Choroid plexus epithelial cell (primary cell): ENCODE data around the gene EXOC1.

Experiments used
- DNase-seq: peaks from one replicate; pipeline ENCODE4 v3.0.0-alpha.2; 2010; ENCODE audit warnings: low read depth
- H3K4me3 ChIP-seq: 2 replicates; pipeline ENCODE4 v1.5.1; 2011; ENCODE audit warnings: low read depth, mild to moderate bottlenecking, control low read depth, low read length, moderate library complexity
- TF ChIP-seq, protein P1 (sequence below): conservative IDR thresholded peaks from 2 replicates; pipeline ENCODE4 v1.5.1; 2011; ENCODE audit warnings: low read depth, mild to moderate bottlenecking, control low read depth, inconsistent platforms, low read length, moderate library complexity

The EXOC1 gene

DNA sequence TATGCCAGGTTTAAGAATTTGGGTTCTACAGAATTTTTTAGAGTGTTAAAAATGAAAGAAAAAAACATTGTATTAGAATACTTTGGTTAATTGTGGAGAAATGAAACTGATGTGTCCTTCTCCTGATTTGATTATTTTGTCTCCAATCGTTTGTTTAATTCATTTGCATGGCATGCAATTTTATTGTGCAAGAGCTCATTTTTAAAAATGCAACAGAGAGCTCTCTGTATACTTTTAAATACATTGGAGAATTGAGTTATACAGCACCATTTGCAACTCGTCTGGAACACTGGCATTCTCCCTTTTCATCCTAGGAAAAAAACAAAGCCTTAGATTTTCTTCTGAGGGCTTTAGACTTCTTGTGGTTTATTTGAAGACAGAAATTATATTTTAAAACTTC lies 33.2 kb upstream of the EXOC1 start:
- no peak for DNase-seq
- no peak overlapping the region for H3K4me3 ChIP-seq

DNA sequence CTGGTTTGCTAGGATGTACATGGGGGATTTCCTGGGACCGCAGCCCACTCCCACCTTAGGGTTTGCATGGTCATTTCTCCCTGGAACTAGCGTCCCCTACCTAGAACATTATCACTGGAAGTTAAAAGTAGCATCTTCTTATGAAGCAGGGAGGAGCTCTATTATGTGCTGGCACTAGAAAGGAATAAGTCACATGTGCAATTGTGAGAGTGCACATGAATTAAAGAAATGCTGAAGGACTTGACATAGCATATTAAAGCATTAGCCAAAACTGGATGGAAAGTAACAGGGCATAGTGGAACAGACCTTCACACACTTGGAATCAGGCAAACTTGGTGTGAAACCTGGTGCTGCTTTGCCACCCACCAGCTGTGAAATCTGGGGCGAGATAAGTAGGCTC lies 31.1 kb upstream of the EXOC1 start:
- TF ChIP-seq, protein P1, sequence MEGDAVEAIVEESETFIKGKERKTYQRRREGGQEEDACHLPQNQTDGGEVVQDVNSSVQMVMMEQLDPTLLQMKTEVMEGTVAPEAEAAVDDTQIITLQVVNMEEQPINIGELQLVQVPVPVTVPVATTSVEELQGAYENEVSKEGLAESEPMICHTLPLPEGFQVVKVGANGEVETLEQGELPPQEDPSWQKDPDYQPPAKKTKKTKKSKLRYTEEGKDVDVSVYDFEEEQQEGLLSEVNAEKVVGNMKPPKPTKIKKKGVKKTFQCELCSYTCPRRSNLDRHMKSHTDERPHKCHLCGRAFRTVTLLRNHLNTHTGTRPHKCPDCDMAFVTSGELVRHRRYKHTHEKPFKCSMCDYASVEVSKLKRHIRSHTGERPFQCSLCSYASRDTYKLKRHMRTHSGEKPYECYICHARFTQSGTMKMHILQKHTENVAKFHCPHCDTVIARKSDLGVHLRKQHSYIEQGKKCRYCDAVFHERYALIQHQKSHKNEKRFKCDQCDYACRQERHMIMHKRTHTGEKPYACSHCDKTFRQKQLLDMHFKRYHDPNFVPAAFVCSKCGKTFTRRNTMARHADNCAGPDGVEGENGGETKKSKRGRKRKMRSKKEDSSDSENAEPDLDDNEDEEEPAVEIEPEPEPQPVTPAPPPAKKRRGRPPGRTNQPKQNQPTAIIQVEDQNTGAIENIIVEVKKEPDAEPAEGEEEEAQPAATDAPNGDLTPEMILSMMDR: no peak
- no peak for DNase-seq
- H3K4me3 ChIP-seq: no peak overlapping the region

More for the DNA sequence above, 33.2 kb upstream of the EXOC1 start:
- TF ChIP-seq, protein P1: no peak

DNA sequence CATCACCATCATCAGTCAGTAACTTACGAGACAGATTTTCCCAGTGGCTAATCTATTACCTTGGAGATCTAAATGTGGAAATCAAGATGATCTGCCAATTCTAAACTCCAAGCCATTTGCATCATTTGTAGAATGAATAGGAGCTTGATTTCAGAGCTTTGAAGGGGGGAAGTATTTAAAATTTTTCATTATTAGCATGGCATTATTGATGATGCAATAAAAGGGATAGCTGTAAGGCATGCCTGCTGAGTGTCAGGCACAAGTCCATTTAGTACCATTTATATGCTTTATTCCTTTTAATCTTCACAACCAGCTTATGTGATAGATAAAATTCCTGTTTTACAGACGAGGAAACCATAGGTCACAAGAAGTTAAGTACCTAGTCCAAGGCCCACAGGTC lies 28.6 kb upstream of the EXOC1 start:
- H3K4me3 ChIP-seq: no peak overlapping the region
- no peak for DNase-seq
- TF ChIP-seq, protein P1: no peak

DNA sequence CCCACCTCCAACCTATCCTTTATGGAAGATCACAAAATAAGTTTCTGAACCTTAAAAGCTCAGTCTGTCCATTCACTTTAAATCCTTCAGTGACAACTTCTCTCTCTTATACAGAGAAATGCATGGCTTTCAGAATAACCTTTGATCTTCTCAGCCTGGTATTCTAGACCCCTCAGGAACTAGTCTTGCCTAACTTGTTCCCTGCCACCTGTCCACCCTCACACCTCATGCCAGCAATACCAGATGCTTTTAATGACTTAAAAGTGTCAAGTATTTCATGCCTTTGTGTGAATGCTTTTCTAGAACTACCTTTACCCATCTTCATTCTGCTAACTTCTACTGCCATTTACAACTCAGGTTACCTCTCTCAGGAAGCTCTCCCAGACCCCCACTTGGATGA lies 26.5 kb upstream of the EXOC1 start:
- TF ChIP-seq, protein P1: no peak
- no peak overlapping the region for H3K4me3 ChIP-seq
- DNase-seq: no peak

DNA sequence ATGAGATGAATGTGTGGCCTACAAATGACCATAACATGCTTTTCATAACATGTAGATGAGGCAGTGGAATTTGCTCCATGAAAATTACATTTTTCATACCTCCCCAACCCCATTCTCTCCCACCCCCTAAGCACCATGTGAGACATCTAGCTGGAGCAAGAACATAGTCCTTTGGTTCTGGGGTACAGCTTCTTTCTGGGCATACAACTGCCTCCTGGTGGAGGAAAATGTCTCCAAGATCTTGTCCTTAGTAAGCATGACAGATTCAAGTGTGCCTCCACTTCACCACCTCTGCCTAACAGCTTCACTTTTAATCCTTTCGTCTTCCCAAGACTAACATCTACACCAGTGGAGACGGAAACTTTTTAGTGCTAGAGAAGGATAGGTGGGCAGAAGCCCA lies 25.9 kb upstream of the EXOC1 start:
- H3K4me3 ChIP-seq: no peak overlapping the region
- TF ChIP-seq, protein P1: no peak
- DNase-seq: no peak

DNA sequence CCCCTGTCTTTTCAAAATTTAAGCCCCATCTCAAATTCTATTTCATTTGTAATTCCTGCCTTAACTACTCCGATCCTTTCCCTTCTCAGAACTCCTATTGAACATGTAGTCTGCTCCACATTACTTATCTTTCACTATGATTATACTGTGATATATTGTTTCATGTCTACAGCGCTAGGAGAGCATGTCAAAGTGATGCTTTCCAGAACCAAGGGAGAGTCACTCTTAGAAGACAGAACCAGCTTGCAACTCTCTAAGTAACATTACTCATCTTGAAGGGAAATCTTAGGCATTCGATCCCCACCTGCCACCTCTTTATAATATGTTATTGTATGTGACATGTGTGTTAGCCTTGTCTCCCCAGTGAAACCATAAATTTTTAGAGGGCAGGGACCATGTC lies 23.4 kb upstream of the EXOC1 start:
- no peak overlapping the region for H3K4me3 ChIP-seq
- no peak for DNase-seq
- TF ChIP-seq, protein P1: no peak

DNA sequence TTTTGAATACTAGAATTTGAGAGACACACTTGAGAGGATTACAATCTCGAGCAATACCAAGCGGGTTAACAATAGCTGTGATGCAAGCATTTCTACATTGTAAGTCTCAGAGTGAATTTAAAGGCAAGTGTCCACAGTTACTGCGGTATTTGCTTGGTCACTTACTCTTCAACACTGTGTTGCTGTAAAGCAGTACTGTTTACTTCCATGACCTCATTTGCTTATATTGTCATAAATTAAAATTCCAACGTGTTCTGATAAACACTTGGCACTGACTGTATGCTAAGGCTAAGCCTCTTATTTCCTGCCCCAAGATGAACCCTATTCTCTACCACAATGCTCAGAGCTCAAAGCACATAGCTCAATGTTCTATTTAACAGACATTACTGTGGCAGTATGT lies 22.7 kb upstream of the EXOC1 start:
- TF ChIP-seq, protein P1: no peak
- no peak for DNase-seq
- H3K4me3 ChIP-seq: no peak overlapping the region
